GM21367 (cell line): ENCODE results near the gene WDR64.

Experiments used
- ATAC-seq: cut with Tn5 transposase; IDR thresholded peaks from one replicate; pipeline ENCODE4 v1.9.1; 2021; ENCODE audit not compliant: unreplicated experiment

Gene WDR64

DNA sequence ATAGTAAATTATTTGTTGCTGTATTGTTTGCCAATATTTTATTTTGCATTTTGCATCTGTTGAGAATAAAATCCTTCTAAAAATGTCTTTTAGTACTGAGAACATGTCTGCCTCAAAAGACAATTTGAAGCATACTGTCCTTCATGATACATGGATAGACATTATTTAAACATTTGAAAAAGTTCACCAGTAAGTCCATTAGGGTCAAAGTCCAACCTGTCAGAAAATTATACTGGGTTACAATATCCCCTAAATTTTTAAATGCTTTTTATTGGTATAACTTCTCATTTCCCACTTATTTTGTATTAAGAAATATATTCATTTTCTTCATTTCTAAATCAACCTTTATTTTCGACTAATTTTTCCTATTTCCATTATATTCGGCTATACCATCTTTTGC is 21.2 kb upstream of the WDR64 start:
- no peak for ATAC-seq

DNA sequence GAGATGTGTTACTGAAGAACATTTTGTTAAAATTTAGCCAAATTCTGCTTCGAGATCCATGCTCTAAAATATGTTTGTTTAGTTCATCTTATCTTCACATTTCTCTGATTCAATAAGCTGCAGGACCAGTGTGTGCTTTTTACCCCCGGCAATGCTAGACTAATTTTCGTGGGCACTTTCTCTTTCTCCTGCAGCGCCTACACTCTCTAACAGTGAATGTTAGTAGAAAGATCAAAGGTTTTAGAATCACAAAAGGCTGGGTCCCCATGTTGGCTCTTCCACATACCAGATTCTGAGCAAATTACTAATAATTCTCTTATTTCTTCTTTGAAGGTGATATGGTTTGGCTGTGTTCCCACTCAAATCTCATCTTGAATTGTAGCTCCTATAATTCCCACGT is 20.4 kb upstream of the WDR64 start:
- ATAC-seq: no peak

DNA sequence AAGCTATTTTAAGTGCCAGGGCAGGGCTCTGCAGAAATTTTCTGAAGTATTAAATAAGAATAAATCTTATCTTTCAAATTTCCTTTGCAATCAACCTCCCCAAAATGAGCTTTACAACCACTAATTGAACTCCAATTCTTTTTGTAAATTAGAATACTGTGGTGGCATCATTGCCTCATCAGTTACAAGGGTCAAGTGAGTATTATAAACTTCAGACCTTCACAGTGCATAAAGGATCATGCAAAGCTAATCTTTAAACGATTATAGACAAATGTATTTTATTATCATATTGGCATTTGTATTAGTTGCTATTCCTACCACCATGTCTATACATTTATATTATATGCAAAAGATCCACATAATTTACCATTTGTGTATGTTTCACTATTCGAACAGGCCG is 19.1 kb upstream of the WDR64 start:
- ATAC-seq: no peak

DNA sequence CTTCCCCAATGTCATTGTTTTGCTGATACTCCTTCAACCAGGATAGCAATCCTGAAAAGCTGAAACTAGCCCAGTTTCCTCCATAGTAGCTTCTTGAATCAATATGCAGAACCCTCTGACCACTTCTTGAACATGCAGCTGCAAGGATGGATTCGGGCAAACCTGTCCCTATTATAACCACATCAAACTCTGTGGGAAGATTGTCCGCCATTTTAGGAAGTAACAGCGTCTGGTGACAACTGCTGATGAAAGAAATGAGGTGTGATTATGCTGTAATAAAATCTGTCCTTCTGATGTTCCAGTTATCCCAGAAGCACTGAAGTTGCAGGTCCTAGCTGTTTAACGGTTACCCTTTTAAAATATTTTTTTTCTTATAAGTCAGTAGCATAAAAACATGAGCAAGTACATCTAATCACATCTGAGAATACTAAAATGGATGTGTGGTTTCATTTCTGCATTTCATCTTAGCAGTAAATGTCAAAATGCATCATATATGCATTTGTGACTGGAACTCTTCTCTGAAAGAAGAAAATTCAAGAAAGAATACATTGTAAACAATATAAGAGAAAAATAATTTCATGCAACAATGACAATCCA is 16.4 kb upstream of the WDR64 start:
- ATAC-seq: no peak

DNA sequence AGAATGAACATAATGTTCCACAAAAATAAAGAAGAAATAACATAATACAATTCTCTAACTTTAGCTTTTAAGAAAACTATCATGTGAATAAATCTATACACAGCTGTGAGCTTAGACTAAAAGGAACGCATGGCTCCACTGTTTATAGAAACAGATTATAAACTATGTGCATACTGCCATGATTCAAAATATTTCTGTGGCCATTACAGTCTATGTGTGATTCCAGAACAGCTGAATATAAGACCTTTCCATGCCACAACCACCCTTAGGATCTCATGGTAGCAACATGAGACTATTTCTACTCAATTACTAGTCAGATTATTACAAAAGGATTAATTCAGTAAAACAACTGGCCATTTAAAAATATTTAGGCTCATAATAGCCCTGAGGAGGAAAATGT is 15.8 kb upstream of the WDR64 start:
- ATAC-seq: no peak

DNA sequence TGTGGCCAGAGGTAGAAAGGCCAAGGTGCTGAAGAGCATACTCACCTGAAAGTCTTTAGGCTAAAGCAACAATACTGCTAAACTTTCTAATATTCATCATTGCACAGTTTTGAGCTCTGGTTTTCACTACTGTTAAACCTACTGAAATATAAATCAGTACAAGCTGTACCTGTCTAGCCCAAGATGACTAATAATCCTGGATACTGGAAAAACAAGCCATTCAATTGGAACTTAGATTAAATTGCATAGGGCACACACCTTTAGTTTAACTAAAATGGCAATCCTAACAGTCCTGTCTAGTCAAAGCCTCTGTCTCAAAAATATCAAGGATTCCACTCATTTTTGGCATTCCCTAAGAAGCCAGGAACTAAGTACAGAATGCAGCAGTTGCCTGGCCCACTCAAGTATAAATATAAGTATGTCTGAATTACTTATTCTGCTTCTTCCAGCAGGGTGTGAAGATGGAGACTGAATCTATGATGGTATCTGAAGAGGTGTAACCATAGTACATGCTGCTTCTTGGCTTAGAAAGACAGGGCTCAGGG is 15.0 kb upstream of the WDR64 start:
- no peak for ATAC-seq

DNA sequence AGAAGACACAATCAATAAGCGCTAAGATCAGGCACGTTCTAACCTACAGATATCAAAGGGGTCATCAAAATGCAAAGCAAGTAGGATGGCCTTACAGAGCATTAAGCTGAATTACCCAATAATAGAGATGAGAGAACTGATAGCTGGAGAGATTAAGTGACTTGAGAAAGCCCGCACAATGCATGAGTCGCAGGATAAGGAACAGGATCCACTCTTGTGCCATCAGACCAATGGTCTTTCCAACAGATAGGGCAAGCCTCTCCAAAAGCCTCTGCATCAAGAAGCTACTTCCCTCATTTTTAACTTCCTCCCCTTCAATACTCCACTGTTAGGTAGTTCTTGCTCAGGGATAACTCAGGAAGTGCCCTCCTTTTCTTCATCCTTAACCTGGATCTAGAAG is 14.5 kb upstream of the WDR64 start:
- no peak for ATAC-seq

DNA sequence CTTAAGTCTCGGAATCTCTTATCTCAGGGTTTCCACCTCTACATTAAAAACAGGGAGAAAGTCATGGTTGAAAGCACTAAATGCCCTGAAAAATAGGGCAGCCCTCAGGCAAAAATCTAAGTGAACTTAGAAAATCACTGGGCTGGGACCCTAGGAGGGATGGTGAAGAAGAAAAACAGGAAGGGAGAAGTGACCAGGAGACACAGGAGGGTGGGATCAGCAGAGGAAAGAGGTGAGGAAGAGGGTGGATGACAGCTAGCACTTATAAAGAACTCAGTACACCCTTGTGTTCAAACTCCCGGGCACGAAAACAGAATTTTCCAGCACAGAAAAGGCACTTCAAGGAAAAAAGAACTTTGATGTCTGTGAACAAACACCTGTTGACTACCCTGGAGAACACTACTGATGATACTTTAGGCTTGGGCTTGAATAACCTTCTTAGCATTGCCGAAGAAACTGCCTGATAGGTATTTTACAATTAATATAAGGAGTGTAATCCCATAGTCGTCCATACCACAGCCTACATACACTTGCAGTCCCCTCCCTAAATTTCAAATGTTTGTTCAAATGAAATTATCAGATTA is 13.9 kb upstream of the WDR64 start:
- ATAC-seq: no peak

DNA sequence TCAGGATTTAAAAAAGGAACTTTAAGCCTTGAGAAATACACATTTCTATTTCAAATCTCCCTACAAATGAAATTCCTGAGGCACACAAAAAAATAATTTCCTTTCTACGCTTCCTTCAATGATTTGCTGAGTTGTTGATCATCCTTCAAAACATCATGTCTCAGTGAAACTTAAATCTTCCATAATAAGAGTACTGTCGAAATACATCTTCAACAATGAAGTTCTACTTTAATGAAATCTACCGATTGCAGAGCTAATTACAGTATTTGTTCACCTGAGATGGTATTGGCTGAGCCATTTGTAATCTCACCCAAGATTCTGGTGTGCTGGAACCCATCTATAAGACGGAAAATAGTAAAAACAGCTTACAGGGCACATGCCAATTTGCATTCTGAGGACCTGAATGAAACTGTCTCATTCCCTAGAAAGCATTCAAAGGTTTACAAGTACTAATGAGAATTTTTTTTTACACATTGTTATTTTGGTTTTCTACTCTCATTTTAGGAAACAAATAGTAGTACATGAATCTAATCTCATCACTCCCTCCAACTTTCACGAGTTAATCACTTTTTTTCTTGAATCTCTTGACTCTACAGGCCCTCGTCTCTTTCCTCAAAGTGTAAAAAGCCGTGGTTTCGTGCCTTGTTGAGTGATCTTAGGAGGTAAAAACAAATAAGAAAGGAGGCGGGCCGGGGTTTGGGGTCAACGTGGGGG is 13.0 kb upstream of the WDR64 start:
- peak; percentile 18 for ATAC-seq

DNA sequence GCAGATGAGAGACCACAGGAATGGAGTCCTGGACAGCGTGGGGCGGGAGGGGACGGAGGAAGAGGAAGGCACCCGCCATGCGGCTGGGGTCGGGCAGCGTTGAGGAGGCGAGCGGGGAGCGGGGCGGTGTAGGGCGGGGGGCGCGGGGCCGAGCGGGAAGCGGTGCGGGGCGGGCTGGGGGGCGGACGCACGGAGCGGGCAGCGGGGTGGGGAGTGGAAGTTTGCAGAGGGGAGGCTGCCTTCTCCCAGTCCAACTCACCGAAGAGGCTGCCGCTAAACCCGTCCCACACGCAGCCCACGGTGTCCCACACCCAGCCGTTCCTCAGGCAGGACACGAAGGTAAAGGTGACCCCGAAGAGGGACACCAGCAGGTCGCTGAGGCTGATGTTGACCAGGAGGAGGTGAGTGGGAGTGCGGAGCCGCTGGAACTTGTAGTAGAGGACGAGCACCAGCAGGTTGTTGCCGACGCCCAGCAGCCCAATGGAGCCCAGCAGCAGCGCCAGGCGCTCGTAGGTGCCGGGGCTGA is 12.4 kb upstream of the WDR64 start:
- peak; percentile 42 for ATAC-seq

DNA sequence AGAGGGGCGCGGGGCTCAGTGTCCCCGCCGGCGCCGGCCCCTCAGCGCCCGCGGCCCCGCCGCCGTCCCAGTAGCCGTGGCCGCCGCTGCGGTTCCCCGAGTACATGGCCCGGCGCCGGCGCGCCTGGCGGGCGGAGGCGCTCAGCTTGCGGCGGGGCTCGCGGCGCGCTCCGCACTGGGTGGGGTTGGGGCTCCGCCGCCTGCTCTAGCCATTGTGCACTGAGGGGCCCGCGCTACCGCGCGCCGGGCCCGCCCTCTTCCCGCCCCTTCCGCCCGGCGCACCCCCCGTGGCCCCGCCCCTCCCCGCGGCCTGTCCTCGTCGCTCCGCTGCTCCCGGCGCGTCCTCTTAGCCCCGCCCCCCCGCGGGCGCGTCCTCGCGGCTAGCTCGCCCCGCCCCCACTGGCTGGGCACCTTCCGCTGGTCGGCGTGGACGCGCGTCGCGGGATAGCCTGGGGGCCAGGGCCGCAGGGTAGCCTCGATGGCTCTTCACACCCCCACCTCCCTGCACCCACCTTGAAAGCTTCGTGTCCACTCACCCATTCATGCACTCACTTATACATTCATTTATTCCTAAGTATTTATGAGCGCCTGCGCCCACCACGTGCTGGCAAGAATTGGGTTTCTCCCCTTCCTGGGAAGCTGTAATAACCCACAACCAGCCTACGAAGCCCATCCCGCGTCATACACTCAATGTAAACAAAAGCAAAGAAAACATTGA is 11.8 kb upstream of the WDR64 start, which contains the start of the genes CHML and OPN3:
Gene CHML (minus strand): TSS at position 221 of the 718 bp plus-strand sequence. CDS start 4,603 bp downstream, outside the sequence.
Gene OPN3 (minus strand): TSS at position 221 of the 718 bp plus-strand sequence. CDS start 115 bp downstream, at position 106.
- ATAC-seq: peak; percentile 88

DNA sequence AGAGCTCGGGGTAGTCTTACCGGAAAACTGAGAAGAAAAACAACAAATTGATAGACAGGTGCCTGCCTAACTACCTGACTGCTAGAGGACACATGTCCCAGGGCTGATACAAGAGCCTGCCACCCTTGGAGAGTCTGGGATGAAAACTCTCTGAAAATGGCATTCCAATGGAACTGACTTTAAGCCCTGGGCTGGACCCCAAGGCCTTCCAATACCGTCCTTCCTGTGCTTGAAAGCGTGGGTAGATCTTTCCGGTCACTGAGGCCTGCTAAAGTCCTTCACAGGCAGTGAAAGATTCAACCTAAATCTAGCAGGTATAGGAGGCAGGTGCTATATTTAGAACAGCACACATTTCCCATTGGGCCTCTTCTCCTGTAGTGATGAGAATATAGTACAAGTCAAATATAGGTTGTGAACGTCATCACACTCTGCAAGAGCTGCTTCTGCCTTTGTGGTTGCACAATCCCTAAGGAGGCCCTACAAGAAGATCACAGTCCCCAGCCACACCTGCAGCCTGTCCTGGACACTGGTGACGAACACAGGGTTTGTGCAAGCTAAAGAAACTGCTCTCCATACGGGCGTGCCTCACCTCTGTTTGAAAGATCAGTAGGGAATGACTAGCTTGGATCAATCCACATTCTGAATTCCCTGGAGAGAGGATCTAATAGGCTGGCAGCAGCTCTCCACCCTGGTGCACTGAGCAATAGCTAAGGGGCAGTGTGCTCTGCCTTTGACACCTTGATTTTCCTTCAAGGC is 11.0 kb upstream of the WDR64 start:
- no peak for ATAC-seq

DNA sequence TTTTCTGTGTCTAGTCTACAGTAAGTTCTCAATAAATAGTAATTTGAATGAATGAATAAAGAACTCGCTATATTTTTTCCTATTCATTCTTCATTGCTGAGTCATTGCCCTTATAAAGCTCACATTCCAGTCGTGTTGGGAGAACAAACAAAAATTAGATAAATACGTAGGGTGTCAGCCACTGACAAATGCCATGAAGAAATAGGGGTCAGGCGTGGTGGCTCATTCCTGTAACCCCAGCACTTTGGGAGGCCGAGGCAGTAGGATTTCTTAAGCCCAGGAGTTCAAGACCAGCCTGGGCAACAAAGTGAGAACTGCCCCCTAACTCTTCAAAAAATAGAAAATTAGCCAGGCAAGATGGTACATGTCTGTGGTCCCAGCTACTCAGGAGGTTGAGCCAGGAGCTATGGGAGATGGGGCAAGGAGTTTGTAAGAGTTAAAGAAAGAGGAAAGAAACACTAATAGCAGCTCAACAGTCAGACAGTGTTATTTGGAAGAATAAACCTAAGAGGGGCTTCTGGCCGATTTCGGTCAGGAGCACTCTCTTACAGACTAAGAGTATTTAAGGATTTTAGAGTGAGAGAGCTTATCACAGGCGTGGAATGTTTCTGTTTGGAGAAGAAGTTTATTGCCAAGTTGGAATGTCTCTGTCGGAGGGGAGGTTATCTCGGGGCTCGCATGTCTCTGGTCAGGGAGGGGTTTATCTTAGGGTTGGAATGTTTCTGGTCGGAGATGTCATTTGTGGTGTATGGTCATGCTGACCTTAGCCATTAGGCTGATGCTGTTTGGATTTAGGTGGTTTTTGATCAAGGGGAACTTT is 10.1 kb upstream of the WDR64 start:
- no peak for ATAC-seq

DNA sequence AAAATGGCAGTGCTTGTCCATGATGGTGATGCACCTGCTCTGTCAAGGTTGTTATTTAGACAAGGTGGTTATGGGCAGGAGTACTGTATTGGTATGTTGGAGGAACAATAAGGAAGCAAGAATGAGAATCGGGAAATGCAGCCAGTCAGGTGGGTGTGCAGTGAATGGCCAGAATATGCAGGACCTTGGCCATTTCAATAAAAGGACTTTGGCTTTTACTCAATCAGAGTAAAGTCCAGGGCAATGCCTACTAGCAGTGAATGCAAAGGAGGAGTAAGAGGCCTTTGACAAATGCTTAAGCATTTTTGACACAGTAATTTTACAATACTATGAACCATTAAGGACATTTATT is 9.5 kb upstream of the WDR64 start:
- ATAC-seq: no peak

DNA sequence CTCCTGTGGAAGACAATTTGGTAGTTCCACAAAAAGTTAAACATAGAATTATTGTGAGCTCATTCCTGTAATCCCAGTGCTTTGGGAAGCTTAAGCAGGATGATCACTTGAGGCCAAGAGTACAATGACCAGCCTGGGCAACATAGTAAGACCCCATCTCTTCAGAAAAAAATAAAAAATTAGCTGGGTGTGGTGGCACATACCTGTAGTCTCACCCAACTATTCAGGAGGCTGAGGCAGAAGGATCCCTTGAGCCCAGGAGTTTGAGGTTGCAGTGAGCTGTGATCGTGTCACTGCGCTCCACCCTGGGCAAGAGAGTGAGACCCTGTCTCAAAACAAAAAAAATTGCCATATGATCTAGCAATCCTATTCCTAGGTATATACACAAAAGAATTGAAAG is 7.8 kb upstream of the WDR64 start:
- no peak for ATAC-seq

DNA sequence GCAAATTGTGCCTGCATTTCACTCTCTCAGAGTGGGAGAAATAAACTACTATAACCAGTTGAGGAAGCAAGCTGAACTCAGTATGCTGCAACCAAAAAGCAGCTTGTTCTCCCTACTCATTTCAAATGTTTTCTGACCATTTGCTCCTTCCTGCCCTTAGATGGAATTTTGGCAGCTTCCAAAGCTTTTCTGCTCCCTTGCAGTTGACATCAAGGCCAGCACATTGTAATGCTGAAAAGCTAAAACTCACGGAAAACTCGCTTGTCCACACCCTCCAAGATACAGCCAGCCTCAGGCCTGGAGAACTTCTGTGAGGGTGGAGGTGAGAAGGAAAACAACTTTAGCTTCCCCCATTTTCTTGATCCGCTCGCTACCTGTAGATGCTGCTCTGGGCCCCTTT is 6.9 kb upstream of the WDR64 start:
- ATAC-seq: no peak

DNA sequence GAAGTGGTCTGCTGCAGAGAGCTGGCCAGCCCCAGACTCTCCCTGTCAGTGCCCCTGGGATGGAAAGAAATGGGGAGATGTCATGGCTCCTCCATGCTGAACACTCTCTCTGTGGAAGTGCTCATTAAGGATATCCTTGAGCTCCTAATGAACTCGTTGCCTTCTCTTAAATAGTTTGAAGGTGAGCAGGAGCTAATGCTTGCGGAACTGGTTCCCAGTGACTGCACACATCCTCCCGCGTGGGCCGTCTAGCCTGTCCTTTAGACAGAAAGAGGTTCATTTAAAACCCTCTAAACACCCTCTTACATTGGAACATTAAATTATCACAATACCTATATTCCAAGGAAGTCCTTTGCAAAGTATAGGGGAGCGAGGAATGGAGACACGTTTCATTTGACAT is 5.9 kb upstream of the WDR64 start:
- ATAC-seq: no peak

DNA sequence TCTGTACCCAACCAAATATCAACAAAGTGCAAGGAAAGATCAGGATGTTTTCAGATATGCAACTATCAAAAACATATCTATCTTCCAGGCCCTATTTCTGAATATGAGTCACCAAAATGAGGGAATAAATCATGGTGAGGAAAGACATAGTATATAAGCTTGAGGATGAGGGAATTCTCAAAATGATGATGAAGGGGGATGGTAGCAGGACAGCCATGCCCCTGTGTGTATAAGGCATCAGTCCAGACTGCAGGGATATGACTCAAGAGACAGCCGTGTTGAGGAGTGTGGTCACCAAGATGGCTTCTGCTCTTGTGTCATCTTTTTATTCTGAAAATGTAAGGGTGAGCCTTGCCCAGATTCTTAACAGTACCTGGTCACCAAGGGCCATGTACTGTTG is 4.4 kb upstream of the WDR64 start:
- ATAC-seq: no peak

DNA sequence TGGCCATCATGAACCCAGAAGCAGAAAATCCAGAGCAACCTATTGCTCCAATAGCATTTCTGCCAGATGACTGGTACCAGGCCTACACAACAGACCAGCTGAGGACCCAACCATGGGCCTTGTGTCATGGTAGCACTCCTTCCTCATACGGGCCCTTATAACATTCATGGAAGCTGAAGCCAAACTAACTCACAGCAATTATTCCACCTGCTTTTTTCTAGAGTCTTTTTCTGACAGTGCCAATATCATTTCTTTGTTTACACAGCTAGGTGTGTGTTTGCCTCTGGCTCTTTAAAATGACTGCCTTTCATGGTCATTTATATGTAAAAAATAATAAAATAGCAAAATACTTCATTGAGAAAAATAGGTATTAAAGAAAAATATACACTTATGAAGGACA is 3.9 kb upstream of the WDR64 start:
- ATAC-seq: no peak

DNA sequence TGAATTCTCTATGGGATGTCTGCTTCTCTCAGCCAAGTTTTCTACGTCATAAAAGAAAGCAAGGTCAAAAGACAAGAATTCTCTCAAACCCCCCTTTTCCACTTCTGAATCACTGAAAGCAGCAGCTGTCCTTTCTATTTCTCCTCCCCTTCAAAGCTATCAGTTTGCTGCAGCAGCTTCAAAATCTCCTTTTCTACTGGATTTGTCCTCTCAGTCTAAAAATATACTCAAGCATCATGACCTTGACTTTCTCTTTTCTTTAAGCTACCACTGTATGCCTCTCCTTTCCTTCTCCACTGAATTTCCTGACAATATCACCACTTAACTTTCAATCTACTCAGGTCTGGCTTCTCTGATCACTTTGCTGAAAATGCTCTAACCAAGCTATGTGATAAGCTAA is 1.9 kb downstream of the WDR64 start:
- ATAC-seq: no peak
